GM23248 (cell line): ENCODE data around the gene ZFP92.

Experiments
- EZH2 ChIP-seq: fragments of 200-600 bp; sonication (generic); IDR thresholded peaks from 2 replicates; pipeline ENCODE4 v1.6.1; 2018; ENCODE audit warnings: antibody characterized with exemption, mild to moderate bottlenecking; ENCODE audit not compliant: insufficient read depth, poor library complexity, severe bottlenecking
- EZH2phosphoT487 ChIP-seq: fragments of 200-600 bp; sonication (generic); IDR thresholded peaks from 2 replicates; pipeline ENCODE4 v1.6.1; 2018; ENCODE audit warnings: antibody characterized with exemption, moderate library complexity, mild to moderate bottlenecking, low read depth; ENCODE audit not compliant: insufficient read depth

DNA sequence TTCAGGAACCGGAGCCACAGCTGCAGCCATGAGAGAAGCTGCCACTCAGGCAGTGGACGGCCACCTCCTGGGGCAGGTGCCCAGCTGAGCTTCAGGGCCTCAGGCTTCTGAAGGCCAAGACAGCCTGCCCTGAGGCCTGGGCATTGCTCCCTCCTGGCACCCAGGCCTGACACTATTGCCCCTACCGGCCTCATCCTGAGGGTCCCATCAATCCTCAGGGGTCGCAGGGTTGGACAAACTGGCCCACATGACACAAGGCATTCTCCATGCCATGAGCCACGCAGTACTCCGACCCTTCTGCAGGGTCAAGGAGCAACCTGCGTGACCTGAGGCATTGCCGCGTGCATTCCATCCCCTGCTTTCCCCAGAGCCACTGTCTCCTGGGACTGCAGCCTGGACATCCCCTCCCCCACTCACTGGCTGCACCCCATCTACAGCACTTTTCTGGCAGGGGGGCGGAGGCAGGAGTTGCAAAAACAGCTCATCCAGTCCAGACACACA is 3.0 kb upstream of the ZFP92 start:
- TF ChIP-seq EZH2 (no peak), EZH2phosphoT487 (no peak)
